HepG2 (cell line): ENCODE data around the gene RNASE1. TPM values are rescaled to one million over a fixed set of nuclear protein-coding genes. Genes with fewer than 3 reads are reported as not detected.

ENCODE experiments used
- ATAC-seq: fragments of 200-7000 bp; cut with Tn5 transposase; 3 replicates; pipeline ENCODE4 v1.9.1; 2020; ENCODE audit warnings: mild to moderate bottlenecking, moderate library complexity
- BruUV-seq: library from RNA; stranded (reverse); fragments of 400-500 nt; replicated peaks from 2 replicates; lab custom pipeline; 2021; lab: Mats Ljungman, UMichigan
- CTCF ChIA-PET: fragments of 300-600 bp; formaldehyde crosslinking; extraction: SDS; loops from one replicate; lab custom pipeline; 2021; ENCODE audit warnings: low total read pairs, inconsistent platforms, low intra/inter-chr PET ratio; lab: Yijun Ruan, JAX
- POLR2A ChIA-PET: fragments of 350-600 bp; sonication (Branson Sonifier 250); formaldehyde crosslinking; loops from one replicate; lab custom pipeline; 2020; ENCODE audit warnings: antibody characterized with exemption, inconsistent platforms; lab: Yijun Ruan, JAX
- DNase-seq: peaks from one replicate; pipeline ENCODE4 v3.0.0-alpha.2; 2015; ENCODE audit warnings: low spot score
- FAIRE-seq: peaks from 3 replicates; lab custom pipeline; 2011; peaks lifted over from hg19 to GRCh38; lab: Jason Lieb, UNC
- H2AFZ ChIP-seq: one replicate; pipeline ENCODE4 v1.6.1; 2011; ENCODE audit warnings: low read length, inconsistent platforms
- H3K27ac ChIP-seq: fragments of 300-600 bp; 3 replicates; pipeline ENCODE4 v1.8.0; 2011; ENCODE audit warnings: mixed run types, mild to moderate bottlenecking, mixed read lengths, low read length, inconsistent platforms; ENCODE audit not compliant: insufficient read depth; ENCODE audit errors: extremely low read length
- H3K27me3 ChIP-seq, 2 experiments: fragments of 200-600 bp in 1 of 2; 2 replicates in 1 of 2; 3 replicates in 1 of 2; pipeline versions ENCODE4 v1.6.0 to v1.8.0; 2011; ENCODE audit warnings: low read length in 2 of 2, mild to moderate bottlenecking in 2 of 2, moderate library complexity in 2 of 2, inconsistent platforms in 1 of 2; ENCODE audit not compliant: insufficient read depth in 2 of 2, control insufficient read depth in 1 of 2
- H3K36me3 ChIP-seq, 2 experiments: fragments of 200-600 bp in 1 of 2; replicated peaks in 1 of 2; 2 replicates in 1 of 2; 3 replicates in 1 of 2; pipeline versions ENCODE4 v1.5.1 to v1.8.0; 2011; ENCODE audit warnings: low read length in 2 of 2, inconsistent platforms in 1 of 2; ENCODE audit not compliant: insufficient read depth in 2 of 2, control insufficient read depth in 1 of 2
- H3K4me1 ChIP-seq: 2 replicates; pipeline ENCODE4 v1.5.1; 2012; ENCODE audit warnings: low read length, inconsistent platforms; ENCODE audit not compliant: insufficient read depth
- H3K4me2 ChIP-seq: 2 replicates; pipeline ENCODE4 v1.6.0; 2011; ENCODE audit warnings: low read depth, low read length, inconsistent platforms
- H3K4me3 ChIP-seq, 3 experiments: fragments of 200-600 bp in 1 of 3; sonication (generic), shearing (Covaris generic) in 1 of 3; replicated peaks in 1 of 3; 2 replicates each; pipeline ENCODE4 v1.5.1; 2011 to 2016; ENCODE audit warnings: low read length in 3 of 3, inconsistent platforms in 2 of 3, low read depth in 2 of 3, mild to moderate bottlenecking in 2 of 3, control low read depth in 1 of 3, mixed read lengths in 1 of 3; ENCODE audit not compliant: insufficient read depth in 1 of 3
- H3K79me2 ChIP-seq: one replicate; pipeline ENCODE4 v1.6.1; 2011; ENCODE audit warnings: low read length, inconsistent platforms; ENCODE audit not compliant: insufficient read depth
- H3K9ac ChIP-seq: 2 replicates; pipeline ENCODE4 v1.6.0; 2011; ENCODE audit warnings: mild to moderate bottlenecking, low read depth, low read length, inconsistent platforms; ENCODE audit not compliant: insufficient read depth
- H3K9me3 ChIP-seq: 2 replicates; pipeline ENCODE4 v1.5.1; 2012; ENCODE audit warnings: mild to moderate bottlenecking, low read length
- H4K20me1 ChIP-seq: 2 replicates; pipeline ENCODE4 v1.6.0; 2011; ENCODE audit warnings: inconsistent platforms, mild to moderate bottlenecking, low read length, moderate library complexity; ENCODE audit not compliant: insufficient read depth
- FOXP4 ChIP-seq: sonication (generic); formaldehyde crosslinking; IDR thresholded peaks from 2 replicates; pipeline ENCODE4 v1.4.0; 2020; ENCODE audit warnings: missing genetic modification reagents
- HNF1B ChIP-seq: sonication (generic); formaldehyde crosslinking; IDR thresholded peaks from 2 replicates; pipeline ENCODE4 v1.5.1; 2020; ENCODE audit warnings: mild to moderate bottlenecking, moderate library complexity, missing genetic modification reagents
- MAF1 ChIP-seq: sonication (generic); formaldehyde crosslinking; IDR thresholded peaks from 2 replicates; pipeline ENCODE4 v1.5.0; 2020; ENCODE audit warnings: missing genetic modification reagents, borderline replicate concordance
- NFAT5 ChIP-seq: sonication (generic); formaldehyde crosslinking; IDR thresholded peaks from 2 replicates; pipeline ENCODE4 v1.4.0; 2020; ENCODE audit warnings: missing genetic modification reagents
- NKX3-1 ChIP-seq: sonication (generic); formaldehyde crosslinking; IDR thresholded peaks from 2 replicates; pipeline ENCODE4 v1.5.0; 2020; ENCODE audit warnings: missing genetic modification reagents
- RFXANK ChIP-seq: IDR thresholded peaks from 2 replicates; pipeline ENCODE4 v1.6.1; 2016
- SP4 ChIP-seq: sonication (generic); formaldehyde crosslinking; IDR thresholded peaks from 2 replicates; pipeline ENCODE4 v1.8.1; 2023; ENCODE audit warnings: mild to moderate bottlenecking, missing genetic modification reagents
- TP53 ChIP-seq: sonication (generic); formaldehyde crosslinking; conservative IDR thresholded peaks from 2 replicates; pipeline ENCODE4 v1.4.0; 2020; ENCODE audit warnings: missing genetic modification reagents
- TRIM22 ChIP-seq: fragments of 450-650 bp; IDR thresholded peaks from 2 replicates; pipeline ENCODE4 v1.6.1; 2017
- ZBTB1 ChIP-seq: sonication (generic); formaldehyde crosslinking; IDR thresholded peaks from 2 replicates; pipeline ENCODE4 v1.4.0; 2020; ENCODE audit warnings: missing genetic modification reagents, borderline replicate concordance
- ZFP36 ChIP-seq: fragments of 150-350 bp; IDR thresholded peaks from 2 replicates; pipeline ENCODE4 v1.6.1; 2018; ENCODE audit warnings: borderline replicate concordance, low read length, low read depth; ENCODE audit not compliant: partially characterized antibody
- ZNF430 ChIP-seq: sonication (generic); formaldehyde crosslinking; IDR thresholded peaks from 2 replicates; pipeline ENCODE4 v1.9.0; 2021; ENCODE audit warnings: mild to moderate bottlenecking, missing genetic modification reagents
- ZNF501 ChIP-seq: sonication (generic); formaldehyde crosslinking; IDR thresholded peaks from 2 replicates; pipeline ENCODE4 v1.5.1; 2020; ENCODE audit warnings: mild to moderate bottlenecking, moderate library complexity, missing genetic modification reagents
- ZNF510 ChIP-seq: sonication (generic); formaldehyde crosslinking; IDR thresholded peaks from 2 replicates; pipeline ENCODE4 v1.4.0; 2020; ENCODE audit warnings: low read depth, mild to moderate bottlenecking, missing genetic modification reagents
- WGBS: methylation state at CpG from one replicate; pipeline ENCODE4 v1.1.6; 2017; ENCODE audit warnings: low lambda C conversion rate; 5-methylcytosine and 5-hydroxymethylcytosine counted together
- in situ Hi-C: cut with HindIII; loops from 2 replicates; pipeline ENCODE4 v1.10.0; 2017; ENCODE audit warnings: low pct_unique_long_range_greater_than_20kb; ENCODE audit not compliant: extremely low pct_ligation_motif_present
- intact Hi-C: fragments of 100-400 bp; cut with micrococcal nuclease; formaldehyde crosslinking; loops from one replicate; pipeline ENCODE4 v1.10.0; 2022; ENCODE audit not compliant: unreplicated experiment
- polyA plus RNA-seq, 8 experiments: library from polyadenylated mRNA; depleted of rRNA in 3 of 8; stranded (reverse) in 7 of 8; unstranded in 1 of 8; fragments of >200 nt; fragmentation: Illumina TruSeq in 4 of 8; extraction: Trizol in 4 of 8; gene quantifications; 2 replicates each; pipeline versions ENCODE4 v1.2.1 to v1.2.3, GENCODE V29; 2011 to 2016; ENCODE audit warnings: low read depth in 4 of 8, missing spikeins in 1 of 8, mixed read lengths in 1 of 8; ENCODE audit not compliant: insufficient read depth in 1 of 8
- total RNA-seq, 5 experiments: library from RNA; depleted of rRNA; stranded (reverse); fragments of >200 nt; fragmentation: Illumina TruSeq; extraction: Trizol; gene quantifications; 2 replicates each; pipeline ENCODE4 v1.2.3, GENCODE V29; 2016; ENCODE audit warnings: low read depth in 1 of 5

The RNASE1 gene
- total and polyA plus RNA-seq, 2 of the 13 experiments (the other 11 are each of a cell fraction or from before 2014, with no cell fraction given): not detected

GRCh38 chr14:20775043-20775442 is 27.6 kb downstream of the RNASE1 start:
- in situ Hi-C loops: no loop called here
- no peak for TF ChIP-seq NFAT5 (CRISPR knock-in tag)
- no peak for TF ChIP-seq NKX3-1
- no peak for TF ChIP-seq ZBTB1
- TF ChIP-seq HNF1B: no peak
- no peak for TF ChIP-seq ZFP36
- TF ChIP-seq ZNF430 (CRISPR knock-in tag): no peak
- no peak for TF ChIP-seq ZNF510
- no peak for TF ChIP-seq ZNF501 (CRISPR knock-in tag)
- TF ChIP-seq RFXANK (CRISPR knock-in tag): no peak
- TF ChIP-seq SP4 (CRISPR knock-in tag): no peak
- no peak for TF ChIP-seq MAF1
- TF ChIP-seq TRIM22: no peak
- no peak for TF ChIP-seq FOXP4 (CRISPR knock-in tag)
- no peak for TF ChIP-seq TP53 (CRISPR knock-in tag)

More at GRCh38 chr14:20775043-20775442, 27.6 kb downstream of the RNASE1 start:
- H3K27ac ChIP-seq: no peak overlapping the region
- H3K79me2 ChIP-seq: no peaks in the 10 kb centered on the region
- no peak overlapping the region for H2AFZ ChIP-seq
- no peak overlapping the region for H3K4me2 ChIP-seq
- intact Hi-C loops: no loop called here
- BruUV-seq: no TSS peak
- no peaks in the 10 kb centered on the region for H4K20me1 ChIP-seq
- no peaks in the 10 kb centered on the region for H3K9me3 ChIP-seq
- H3K9ac ChIP-seq: no peak overlapping the region
- no peaks in the 10 kb centered on the region for H3K36me3 ChIP-seq
- ATAC-seq (no peak), DNase-seq (no peak), FAIRE-seq (no peak)
- ChIA-PET CTCF (no interaction called here), POLR2A (no interaction called here)
- H3K4me3 ChIP-seq: no peak overlapping the region
- WGBS: 50% methylated on average over 6 of the region's 6 CpGs
- H3K27me3 ChIP-seq: no peaks in the 10 kb centered on the region
- no peaks in the 10 kb centered on the region for H3K4me1 ChIP-seq
